NCI-H2171 (cell line): ENCODE data around the gene IL1B.
"Not testable (repeated sequence)": the region's sequence is repeated elsewhere in the genome, so short reads cannot be mapped to it uniquely, and the experiment has no call there.

Experiments
- DNase-seq: peaks from one replicate; lab custom pipeline; 2025; lab: John Stamatoyannopoulos, UW

IL1B gene

DNA sequence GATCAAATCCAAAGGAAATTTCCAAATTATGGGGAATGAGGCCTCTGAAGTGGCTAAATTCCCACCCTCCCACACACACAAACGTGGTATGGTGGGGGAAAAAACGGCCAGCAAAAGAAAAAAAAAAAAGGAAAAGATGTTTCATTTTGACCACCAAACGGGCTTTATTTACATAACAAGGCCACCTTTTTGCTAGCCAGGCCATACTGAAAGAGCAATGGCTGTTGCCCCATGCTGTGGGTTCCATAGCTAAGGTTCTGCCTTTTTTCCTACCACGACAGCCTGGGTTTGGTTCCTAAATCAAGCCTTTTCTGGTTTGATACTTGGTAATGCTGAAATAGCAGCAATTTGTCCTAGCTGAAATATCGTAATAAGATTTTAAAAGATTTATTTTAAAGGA, 14.0 kb upstream of the IL1B start:
- DNase-seq = no peak

DNA sequence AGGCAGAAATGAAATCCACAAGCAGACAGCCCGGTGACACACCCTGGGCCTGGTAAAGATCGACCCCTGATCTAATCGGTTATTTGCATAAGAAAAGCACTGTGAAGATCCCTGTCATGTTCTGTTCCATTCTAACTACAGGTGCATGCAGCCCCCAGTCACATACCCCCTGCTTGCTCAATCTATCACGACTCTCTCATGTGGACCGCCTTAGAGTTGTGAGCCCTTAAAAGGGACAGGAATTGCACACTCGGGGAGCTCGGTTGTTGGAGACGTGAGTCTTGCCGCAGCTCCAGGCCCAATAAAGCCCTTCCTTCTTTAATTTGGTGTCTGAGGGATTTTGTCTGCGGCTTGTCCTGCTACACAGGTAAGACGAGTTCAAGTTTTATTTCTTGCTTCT, 13.4 kb upstream of the IL1B start:
- DNase-seq = no peak

DNA sequence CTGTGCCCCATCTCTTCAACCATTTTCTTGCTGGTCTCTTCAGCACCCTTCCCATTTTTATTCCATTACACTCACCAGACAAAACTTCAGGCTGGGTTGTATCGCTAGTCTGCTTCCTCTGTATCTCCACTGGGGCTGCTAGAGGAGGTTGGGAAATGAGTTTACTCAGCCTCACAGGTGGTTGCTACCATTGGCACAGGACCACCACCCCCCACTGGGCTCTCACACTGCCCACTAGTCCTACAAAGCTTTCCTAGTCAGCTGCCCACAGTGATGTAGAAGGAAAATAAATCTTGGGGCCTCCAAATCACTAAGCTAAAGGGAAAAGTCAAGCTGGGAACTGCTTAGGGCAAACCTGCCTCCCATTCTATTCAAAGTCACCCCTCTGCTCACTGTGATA, 12.3 kb upstream of the IL1B start:
- no peak for DNase-seq

DNA sequence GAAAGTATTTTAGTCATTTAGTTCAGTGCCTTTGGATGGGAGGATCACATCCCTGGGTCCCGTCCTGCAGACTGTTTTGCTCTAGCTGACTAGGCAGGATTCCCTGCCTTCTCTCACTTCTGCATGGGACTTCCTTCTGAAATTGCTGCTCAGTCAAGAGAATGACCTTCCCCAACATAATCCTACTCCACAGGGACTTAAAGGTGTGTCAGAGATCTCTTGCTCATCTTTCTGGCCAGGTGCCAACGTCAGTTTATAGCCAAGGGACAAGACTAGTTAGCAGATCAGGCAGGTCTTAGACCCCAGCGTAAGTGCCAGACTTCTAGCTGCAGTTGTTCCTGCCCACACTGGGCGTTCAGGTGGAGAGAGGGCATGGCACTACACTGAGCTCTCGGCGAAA, 9.5 kb upstream of the IL1B start:
- no peak for DNase-seq

DNA sequence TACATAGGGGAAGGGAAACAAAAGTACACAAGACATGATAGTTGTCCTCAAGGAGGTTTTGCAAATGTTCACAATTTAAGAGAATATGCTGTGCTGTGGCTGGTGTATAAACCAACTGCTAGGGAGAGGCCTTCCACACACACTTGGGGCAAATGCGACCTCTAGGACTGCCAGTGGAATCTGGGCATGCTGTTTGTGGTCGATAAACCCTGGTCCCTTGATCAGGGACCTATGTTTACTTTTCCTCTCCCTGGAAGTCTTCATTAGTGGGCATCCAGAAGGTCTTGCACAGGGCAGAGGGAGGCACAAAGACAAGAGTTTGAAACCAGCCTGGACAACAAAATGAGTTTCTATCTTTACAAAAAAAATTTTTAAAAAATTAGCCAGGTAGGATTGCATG, 7.3 kb upstream of the IL1B start:
- no peak for DNase-seq

GRCh38 chr2:112843288-112843687, 6.7 kb upstream of the IL1B start:
- no peak for DNase-seq

DNA sequence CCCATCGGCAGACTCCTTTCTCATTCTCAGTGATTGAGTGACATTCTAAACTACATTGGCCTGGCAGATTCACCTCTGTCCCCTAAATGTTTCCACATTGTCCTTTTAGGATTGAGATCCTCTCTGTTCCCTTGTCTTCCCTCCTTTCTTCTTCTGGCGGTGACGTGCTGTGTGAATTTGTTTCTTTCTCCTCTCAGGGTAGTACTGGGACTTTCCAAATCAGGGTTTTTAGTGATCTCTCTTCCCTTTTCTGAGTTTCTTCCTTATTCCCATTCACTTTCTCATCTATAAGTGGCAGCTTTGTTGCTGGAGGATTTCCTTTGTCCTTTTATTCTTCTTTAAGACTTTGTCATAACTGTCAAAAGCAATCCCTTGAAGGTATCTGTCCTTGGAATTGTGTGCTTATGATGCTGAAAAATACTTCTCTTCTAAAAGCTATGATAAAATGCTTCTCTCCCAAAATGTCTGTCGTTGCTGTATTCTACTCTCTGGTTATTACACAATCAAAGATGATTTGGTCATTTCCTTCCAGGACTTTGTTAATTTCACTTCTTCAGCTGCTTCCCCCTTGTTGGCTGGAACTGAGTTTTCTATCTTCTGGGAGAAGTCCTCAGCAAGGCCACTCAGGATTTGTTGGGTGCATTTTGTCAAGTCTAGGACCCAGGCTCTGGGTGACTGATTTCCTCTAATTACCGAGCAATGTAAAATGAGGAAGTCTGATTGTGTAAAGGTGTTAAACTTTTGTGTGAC, 4.9 kb upstream of the IL1B start:
- DNase-seq = no peak

DNA sequence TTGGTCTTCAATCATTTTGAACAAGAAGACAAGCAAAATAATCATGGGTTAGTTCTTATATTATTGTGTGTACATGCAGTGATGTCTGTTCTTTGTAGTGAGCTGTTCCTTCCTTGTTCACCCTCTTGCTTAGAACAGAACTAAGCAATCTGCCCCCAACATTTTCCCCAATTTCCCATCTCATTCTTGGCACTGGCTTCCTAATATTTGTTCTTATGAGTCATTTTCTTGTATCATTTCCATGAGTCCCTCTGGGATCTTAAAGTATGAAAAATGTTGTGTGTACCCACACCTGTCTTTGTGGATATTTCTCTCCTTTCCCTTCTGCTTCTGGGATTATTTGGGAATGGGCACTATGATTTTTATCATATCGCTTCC, 3.5 kb upstream of the IL1B start:
- no peak for DNase-seq

GRCh38 chr2:112839407-112840067, 3.0 kb upstream of the IL1B start:
- no peak for DNase-seq

DNA sequence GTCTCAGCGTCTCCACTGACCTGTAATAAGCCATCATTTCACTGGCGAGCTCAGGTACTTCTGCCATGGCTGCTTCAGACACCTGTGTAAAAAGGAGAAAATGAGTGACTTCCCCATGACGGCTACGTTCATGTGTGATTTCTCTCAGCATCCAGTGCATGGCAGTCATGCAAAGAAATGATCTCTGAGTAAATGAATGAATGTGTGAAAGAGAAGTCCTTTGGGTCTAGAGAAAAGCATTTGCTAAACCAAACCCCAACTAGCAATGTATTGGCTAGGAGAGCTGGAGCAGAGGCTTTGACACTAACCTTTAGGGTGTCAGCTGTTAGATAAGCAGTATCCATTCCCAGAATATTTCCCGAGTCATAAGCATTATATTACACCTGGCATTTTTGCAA, 417 bp downstream of the IL1B start:
- DNase-seq = no peak

DNA sequence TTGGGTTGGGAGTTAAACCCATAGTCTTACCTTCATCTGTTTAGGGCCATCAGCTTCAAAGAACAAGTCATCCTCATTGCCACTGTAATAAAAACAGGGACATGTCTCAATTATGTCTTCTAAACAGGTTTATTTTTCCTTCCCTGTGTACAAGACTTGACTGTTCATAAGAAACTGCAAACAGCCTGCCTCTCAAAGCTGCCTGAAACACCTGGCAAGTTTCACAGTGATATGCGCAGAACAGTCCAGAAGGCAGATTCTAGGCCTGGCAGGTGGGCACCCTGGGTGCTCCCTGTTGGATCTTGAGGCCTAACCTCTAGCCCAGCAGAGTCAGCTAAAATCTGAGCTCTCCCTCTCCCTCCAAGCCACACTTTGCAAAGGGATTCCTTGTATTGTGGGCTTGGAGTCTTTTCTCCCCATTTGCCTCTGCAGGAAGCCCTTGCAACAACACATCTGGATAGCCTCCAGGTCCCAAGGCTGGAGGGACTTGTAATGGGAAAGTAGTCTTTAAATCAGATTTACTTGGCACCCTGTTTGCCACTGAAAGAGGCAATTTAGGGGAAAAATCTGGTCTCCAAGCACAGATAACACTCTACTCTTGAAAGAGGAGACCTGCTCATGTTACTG, 930 bp downstream of the IL1B start:
- DNase-seq = no peak

DNA sequence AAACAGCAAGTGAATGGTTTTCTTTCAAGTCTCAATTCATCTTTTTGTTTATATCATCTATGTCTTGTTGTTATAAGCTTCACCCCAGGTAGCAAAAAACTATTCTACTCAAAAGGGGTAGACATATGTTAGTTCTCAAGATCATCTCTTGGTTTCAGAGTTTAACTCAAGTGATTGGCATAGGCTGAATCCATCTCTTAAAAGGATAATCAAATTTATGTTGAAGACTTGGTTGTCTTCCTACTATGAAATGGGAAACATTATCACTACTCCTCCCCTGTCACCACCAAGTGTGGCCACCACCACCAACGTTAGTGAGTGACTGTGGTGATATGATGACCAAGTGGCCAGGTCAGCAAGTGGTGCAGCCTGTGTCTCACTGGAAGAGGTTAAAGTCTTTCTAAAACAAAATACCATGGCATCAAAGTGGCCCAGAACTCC, 1.5 kb downstream of the IL1B start:
- DNase-seq = no peak

DNA sequence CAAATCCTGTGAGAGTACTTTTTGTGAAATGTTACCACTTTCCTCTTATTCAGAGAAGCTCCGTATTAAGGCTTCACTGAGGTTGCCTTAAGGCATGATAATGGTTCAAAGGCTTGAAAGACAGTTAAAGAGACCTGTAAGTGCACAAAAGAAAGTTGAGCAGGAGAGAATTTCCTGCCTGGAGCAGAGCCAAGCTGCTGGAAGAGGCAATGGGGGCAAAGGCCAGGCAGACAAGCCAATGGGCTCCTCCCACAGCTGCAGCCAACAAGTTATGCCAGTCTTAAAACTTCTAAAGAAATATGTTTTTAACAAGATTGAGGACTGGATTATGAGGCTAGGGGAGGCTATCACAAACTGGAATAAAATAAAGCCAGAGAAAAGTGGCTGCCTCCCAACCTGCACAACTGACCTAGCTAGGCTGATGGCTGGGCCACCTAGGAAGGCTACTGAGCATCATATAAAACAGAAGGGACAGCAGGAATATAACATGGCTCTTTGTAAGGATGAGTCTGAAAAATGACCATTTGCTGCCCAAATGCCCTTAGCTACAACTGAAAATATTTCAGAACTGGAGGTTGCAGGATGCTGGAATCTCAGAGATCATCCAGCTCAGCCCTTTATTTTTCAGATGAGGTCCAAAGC, 2.1 kb downstream of the IL1B start:
- no peak for DNase-seq

DNA sequence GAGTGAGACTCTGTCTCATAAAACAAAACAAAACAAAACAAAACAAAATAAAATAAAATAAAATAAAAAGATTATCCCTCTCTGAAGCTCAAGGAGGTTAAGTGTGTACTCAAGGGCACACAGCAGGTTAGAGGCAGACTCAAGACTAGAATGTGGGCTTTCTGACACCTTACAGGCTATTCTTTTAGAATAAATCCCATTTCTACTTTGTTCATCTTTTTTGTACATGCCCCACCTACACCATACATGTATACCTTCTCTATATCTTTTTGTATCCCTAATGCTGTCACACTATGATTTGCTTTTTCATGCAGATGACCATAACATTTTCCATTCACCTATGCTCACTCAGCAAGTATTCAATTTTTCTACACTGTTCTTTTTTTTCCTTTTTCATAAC, 2.6 kb downstream of the IL1B start:
- DNase-seq = no peak

- not testable (repeated sequence) for DNase-seq
Observed at GRCh38 chr2:112833639-112833931, 3.0 kb downstream of the IL1B start.

DNA sequence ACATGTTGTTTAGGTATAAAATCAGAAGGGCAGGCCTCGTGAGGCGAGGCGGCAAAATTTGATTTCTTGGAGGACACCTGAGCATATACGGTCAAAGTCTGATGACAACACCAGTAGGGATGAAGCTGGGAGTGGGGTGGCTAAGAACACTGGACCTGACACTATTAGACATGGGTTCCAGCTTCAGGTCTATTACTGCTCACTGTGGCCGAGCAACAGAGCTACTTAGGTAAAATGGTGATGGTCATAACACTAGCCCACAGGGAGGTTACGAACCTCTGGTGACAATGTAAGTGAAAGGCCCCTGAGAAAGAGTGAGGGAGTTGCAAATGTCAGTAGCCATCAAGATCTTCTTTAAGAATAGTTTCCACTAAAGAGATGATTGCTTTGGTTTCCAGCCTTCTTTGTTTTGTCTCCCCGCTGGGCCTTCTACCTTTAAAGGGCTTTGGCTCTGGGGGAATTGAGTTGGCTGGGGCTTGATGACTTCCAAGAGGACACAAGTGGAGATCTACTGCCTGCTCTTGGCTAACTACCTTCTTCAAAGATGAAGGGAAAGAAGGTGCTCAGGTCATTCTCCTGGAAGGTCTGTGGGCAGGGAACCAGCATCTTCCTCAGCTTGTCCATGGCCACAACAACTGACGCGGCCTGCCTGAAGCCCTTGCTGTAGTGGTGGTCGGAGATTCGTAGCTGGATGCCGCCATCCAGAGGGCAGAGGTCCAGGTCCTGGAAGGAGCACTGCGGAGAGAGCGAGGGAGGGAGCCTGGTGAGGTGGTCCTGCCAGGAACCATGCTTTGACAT, 3.5 kb downstream of the IL1B start:
- DNase-seq = no peak

GRCh38 chr2:112831946-112832840, 4.4 kb downstream of the IL1B start:
- no peak for DNase-seq

DNA sequence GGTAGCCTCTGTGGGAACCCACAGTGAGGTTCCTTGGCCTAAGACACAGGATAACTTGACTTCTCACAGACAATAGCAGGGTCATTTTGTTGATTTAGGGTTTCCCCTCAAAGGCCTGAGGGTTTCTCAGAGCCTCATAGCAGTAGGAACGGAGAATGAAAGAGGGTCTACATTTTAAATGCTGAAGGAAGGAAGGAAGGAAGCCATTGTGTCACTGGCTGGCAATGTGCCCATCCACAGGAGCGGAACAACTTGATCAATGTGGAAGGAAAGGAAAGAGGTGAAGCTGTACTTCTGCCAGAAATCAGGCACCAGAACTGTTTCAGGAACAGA, 5.1 kb downstream of the IL1B start:
- no peak for DNase-seq

DNA sequence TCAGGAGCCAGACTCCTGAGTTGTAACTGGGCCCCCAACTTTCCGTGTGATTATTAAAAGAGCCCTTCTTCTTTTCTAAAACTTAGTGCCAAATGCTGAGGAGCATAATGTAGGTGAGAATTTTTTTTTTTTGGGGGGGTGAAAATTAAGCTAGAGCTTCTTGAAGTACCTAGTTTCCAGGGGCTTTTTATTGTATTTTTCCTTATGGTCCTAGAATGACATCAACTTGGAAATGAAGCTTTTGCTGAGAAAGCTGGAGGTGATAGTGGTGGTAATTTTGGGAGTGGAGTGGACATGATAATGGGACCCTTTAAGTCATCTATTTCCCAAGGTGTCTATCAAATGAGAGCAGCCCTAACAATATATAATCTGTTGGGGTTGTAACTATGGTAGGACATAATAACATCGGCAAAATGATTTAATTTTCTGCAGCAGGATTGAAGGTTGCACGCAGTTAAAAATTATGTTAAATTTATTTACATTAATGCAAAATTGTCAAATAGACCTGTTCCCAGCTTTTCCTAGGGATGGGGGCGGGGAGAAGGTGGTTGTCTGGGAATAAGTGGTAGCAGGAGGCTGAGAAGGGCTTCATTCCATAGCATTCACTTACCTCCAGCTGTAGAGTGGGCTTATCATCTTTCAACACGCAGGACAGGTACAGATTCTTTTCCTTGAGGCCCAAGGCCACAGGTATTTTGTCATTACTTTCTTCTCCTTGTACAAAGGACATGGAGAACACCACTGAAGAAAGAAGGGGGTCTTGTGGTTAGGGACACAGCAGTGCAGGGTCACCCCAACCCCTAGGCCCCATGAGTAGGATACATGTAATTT, 5.7 kb downstream of the IL1B start:
- no peak for DNase-seq

DNA sequence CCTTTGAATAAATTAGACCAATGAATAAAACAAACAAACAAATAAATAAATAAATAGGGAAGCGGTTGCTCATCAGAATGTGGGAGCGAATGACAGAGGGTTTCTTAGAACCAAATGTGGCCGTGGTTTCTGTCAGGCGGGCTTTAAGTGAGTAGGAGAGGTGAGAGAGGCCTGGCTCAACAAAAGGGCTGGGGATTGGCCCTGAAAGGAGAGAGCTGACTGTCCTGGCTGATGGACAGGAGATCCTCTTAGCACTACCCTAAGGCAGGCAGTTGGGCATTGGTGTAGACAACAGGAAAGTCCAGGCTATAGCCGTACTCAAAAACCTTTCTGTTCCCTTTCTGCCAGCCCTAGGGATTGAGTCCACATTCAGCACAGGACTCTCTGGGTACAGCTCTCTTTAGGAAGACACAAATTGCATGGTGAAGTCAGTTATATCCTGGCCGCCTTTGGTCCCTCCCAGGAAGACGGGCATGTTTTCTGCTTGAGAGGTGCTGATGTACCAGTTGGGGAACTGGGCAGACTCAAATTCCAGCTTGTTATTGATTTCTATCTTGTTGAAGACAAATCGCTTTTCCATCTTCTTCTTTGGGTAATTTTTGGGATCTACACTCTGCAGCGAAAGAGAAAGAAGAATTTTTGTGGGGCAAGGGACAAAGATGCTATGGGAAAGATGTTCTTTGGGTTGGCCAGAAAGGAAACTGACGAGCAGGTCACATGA, 6.5 kb downstream of the IL1B start:
- DNase-seq = no peak
